ENCODE measurements around the gene DUSP9. TPM values are rescaled to one million over a fixed set of nuclear protein-coding genes. Genes with fewer than 3 reads are reported as not detected.

The DUSP9 gene
- total and polyA plus RNA-seq, 5 donors, result 0.14 TPM; not detected in 4

DNA sequence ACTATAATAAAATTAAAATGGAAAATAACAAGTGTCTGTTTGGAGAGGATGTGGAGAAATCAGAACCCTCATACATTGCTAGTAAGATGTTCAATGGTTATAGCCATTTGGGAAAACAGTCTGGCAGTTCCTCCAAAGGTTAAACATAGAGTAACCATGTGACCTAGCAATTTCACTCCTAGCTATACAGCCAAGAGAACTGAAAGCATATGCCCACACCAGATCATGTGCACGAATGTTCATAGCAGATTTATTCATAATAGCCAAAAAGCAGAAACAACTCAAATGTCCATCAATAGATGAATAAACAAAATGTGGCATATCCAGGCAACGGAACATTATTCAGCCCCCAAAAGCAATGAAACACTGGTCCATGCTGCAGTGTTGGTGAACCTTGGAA is 38.6 kb upstream of the DUSP9 start:
- intact Hi-C loops (cut with DNase I), result no loop called here
- Histone ChIP-seq H3K4me1 (ENCODE audit: control insufficient read depth, insufficient read depth, low read length) (no peaks in the 10 kb centered on the region), H3K9me3 (ENCODE audit: control insufficient read depth, low read length) (no peaks in the 10 kb centered on the region), H3K27me3 (ENCODE audit: control insufficient read depth, insufficient read depth) (no peaks in the 10 kb centered on the region), H3K4me3 (ENCODE audit: low read length) (no peak overlapping the region), H3K27ac (ENCODE audit: low read length) (no peak overlapping the region)
- ATAC-seq, result no peak
- no peak for DNase-seq
- WGBS, result 58% methylated on average over 2 of the region's 2 CpGs

GRCh38 chrX:153608806-153609205 is 38.2 kb upstream of the DUSP9 start:
- Histone ChIP-seq H3K27me3 (ENCODE audit: control insufficient read depth, insufficient read depth) (no peaks in the 10 kb centered on the region), H3K9me3 (ENCODE audit: control insufficient read depth, low read length) (no peaks in the 10 kb centered on the region), H3K4me1 (ENCODE audit: control insufficient read depth, insufficient read depth, low read length) (no peaks in the 10 kb centered on the region), H3K27ac (ENCODE audit: low read length) (no peak overlapping the region), H3K4me3 (ENCODE audit: low read length) (no peak overlapping the region)
- 54% methylated on average over 4 of the region's 4 CpGs for WGBS
- no peak for DNase-seq
- ATAC-seq, result no peak
- intact Hi-C loops (cut with DNase I), result no loop called here

DNA sequence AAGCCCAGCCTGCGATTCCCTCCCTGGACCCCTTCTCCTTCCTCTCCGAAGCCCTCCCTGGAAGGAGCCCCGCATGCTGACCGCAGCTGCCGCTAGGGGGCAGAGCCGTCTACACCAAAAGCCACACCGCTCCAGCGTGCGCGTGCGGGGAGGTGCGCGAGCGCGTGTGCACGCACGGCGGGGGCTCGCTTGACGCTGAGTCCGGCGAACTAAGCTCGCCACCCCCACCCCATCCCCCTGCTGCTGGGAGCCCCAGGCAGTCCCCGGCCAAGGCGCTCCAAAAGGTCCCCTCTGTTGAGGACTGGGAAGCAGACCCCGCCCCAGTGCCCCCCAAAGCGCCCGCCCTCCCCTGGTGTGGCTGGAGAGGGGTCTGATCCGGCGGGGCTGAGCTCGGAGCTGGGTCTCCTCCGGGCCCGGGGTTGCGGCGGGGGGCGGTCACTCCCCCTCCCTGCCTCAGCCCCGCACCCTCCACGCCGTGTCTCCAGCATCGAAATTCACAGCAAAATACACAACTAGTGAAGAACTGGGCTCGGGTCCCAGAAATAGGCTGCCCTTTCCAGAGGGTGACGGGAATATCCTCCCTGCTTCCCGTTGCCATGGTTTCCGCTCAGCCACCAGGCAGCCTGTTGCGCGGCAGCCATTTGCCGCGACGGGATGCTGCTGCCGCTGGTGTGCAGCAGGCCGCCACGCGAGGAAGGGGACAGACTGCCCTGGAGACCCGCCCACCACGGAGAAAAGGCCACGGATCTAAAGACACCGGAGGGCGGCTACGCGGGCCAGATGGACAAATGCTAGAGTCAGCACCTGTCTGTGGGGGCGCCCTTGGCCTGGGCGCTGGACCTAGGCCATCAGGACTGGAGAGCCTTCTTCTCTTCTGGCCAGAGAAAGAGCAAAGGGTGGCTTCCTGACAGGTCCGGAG is 36.8 kb upstream of the DUSP9 start:
- ATAC-seq (peak; percentile 95 to 96), DNase-seq (peak; percentile 77 to 93 (median 92))
- Histone ChIP-seq H3K9me3 (ENCODE audit: control insufficient read depth, low read length) (no peaks in the 10 kb centered on the region), H3K4me1 (ENCODE audit: control insufficient read depth, insufficient read depth, low read length) (no peaks in the 10 kb centered on the region), H3K27ac (ENCODE audit: low read length) (no peak overlapping the region), H3K27me3 (ENCODE audit: control insufficient read depth, insufficient read depth) (no peaks in the 10 kb centered on the region), H3K4me3 (ENCODE audit: low read length) (peak overlapping the region; percentile 35)
- WGBS, result 3% methylated on average over 56 of the region's 63 CpGs
- intact Hi-C loops (cut with DNase I), result loop anchor here in 1 of 4 donors (10.0 kb wide), 1 partner anchor 55 kb away; no protein-coding TSS in a partner anchor

DNA sequence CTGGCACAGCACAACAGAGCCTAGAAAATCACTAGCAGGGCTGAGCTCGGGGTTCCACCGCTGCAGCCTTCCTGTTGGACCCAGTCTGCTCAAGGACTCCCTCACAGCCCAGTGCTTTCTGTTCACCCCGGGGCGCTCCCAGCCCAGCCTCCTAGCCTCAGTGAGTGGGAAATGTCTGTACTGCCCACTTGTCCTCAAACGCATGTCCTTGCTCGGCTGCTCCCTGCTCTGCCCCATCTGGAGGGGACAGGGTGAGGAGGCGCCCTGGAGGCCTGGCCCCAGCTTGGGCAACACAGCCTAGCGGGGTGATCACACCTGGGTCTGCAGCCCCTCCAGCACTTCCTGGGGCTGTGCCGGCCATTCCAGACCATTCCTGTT is 36.2 kb upstream of the DUSP9 start:
- intact Hi-C loops (cut with DNase I), result loop anchor here in 1 of 4 donors (10.0 kb wide), 1 partner anchor 54 kb away; no protein-coding TSS in a partner anchor
- H3K4me3 ChIP-seq (ENCODE audit: low read length), result no peak overlapping the region
- ATAC-seq, result peak in 1 of 2 donors; percentile 5

GRCh38 chrX:153611298-153612095 is 35.5 kb upstream of the DUSP9 start:
- DNase-seq, result no peak
- Histone ChIP-seq H3K4me1 (ENCODE audit: control insufficient read depth, insufficient read depth, low read length) (no peaks in the 10 kb centered on the region), H3K27ac (ENCODE audit: low read length) (no peak overlapping the region), H3K27me3 (ENCODE audit: control insufficient read depth, insufficient read depth) (no peaks in the 10 kb centered on the region), H3K4me3 (ENCODE audit: low read length) (no peak overlapping the region), H3K9me3 (ENCODE audit: control insufficient read depth, low read length) (no peaks in the 10 kb centered on the region)
- WGBS, result 65% methylated on average over 14 of the region's 14 CpGs
- no peak for ATAC-seq
- intact Hi-C loops (cut with DNase I), result loop anchor here in 1 of 4 donors (10.0 kb wide), 1 partner anchor 53 kb away; no protein-coding TSS in a partner anchor

More for the DNA sequence above, 36.2 kb upstream of the DUSP9 start:
- Histone ChIP-seq H3K4me1 (ENCODE audit: control insufficient read depth, insufficient read depth, low read length) (no peaks in the 10 kb centered on the region), H3K27me3 (ENCODE audit: control insufficient read depth, insufficient read depth) (no peaks in the 10 kb centered on the region), H3K9me3 (ENCODE audit: control insufficient read depth, low read length) (no peaks in the 10 kb centered on the region), H3K27ac (ENCODE audit: low read length) (no peak overlapping the region)
- no peak for DNase-seq
- 71% methylated on average over 9 of the region's 9 CpGs for WGBS

- no peaks in the 10 kb centered on the region for H3K27me3 ChIP-seq (ENCODE audit: control insufficient read depth, insufficient read depth)
- no peaks in the 10 kb centered on the region for H3K4me1 ChIP-seq (ENCODE audit: control insufficient read depth, insufficient read depth, low read length)
- H3K27ac ChIP-seq (ENCODE audit: low read length), result no peak overlapping the region
- WGBS, result 82% methylated on average over 10 of the region's 10 CpGs
- ATAC-seq (no peak), DNase-seq (no peak)
- no peak overlapping the region for H3K4me3 ChIP-seq (ENCODE audit: low read length)
- H3K9me3 ChIP-seq (ENCODE audit: control insufficient read depth, low read length), result no peaks in the 10 kb centered on the region
- intact Hi-C loops (cut with DNase I), result loop anchor here in 1 of 4 donors (10.0 kb wide), 1 partner anchor 52 kb away; no protein-coding TSS in a partner anchor
Measured at GRCh38 chrX:153612413-153612812, 34.6 kb upstream of the DUSP9 start.

GRCh38 chrX:153614818-153615217 is 32.2 kb upstream of the DUSP9 start:
- 63% methylated on average over 6 of the region's 6 CpGs for WGBS
- ATAC-seq (no peak), DNase-seq (no peak)
- no peaks in the 10 kb centered on the region for H3K4me1 ChIP-seq (ENCODE audit: control insufficient read depth, insufficient read depth, low read length)
- H3K9me3 ChIP-seq (ENCODE audit: control insufficient read depth, low read length), result no peaks in the 10 kb centered on the region
- H3K27ac ChIP-seq (ENCODE audit: low read length), result no peak overlapping the region
- H3K4me3 ChIP-seq (ENCODE audit: low read length), result no peak overlapping the region
- intact Hi-C loops (cut with DNase I), result loop anchor here in 1 of 4 donors (10.0 kb wide), 1 partner anchor 50 kb away; no protein-coding TSS in a partner anchor
- H3K27me3 ChIP-seq (ENCODE audit: control insufficient read depth, insufficient read depth), result no peaks in the 10 kb centered on the region

DNA sequence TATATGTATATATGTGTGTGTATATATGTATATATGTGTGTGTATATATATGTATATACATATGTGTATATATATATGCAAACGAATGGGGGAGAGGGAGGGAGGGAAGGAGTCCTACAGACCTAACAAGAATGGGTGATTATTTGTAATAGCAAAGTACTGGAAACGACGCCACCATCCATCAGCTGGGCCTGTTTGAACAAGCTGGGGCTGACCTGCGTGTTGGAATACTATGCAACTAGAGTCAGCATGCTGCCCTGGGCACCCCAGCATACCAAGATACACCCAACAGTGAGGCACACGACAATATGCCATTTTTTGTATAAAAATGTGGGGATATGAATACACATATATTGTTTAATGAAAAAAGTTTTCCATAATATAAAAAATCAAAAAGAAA is 26.4 kb upstream of the DUSP9 start:
- WGBS, result 84% methylated on average over 5 of the region's 5 CpGs
- Histone ChIP-seq H3K27me3 (ENCODE audit: control insufficient read depth, insufficient read depth) (no peaks in the 10 kb centered on the region), H3K4me3 (ENCODE audit: low read length) (no peak overlapping the region), H3K4me1 (ENCODE audit: control insufficient read depth, insufficient read depth, low read length) (no peaks in the 10 kb centered on the region), H3K9me3 (ENCODE audit: control insufficient read depth, low read length) (no peaks in the 10 kb centered on the region), H3K27ac (ENCODE audit: low read length) (no peak overlapping the region)
- intact Hi-C loops (cut with DNase I), result no loop called here
- no peak for ATAC-seq
- DNase-seq, result no peak

- intact Hi-C loops (cut with DNase I), result no loop called here
- no peak for DNase-seq
- H3K9me3 ChIP-seq (ENCODE audit: control insufficient read depth, low read length), result no peaks in the 10 kb centered on the region
- no peak overlapping the region for H3K27ac ChIP-seq (ENCODE audit: low read length)
- ATAC-seq, result no peak
- H3K27me3 ChIP-seq (ENCODE audit: control insufficient read depth, insufficient read depth), result no peaks in the 10 kb centered on the region
- no peak overlapping the region for H3K4me3 ChIP-seq (ENCODE audit: low read length)
- H3K4me1 ChIP-seq (ENCODE audit: control insufficient read depth, insufficient read depth, low read length), result no peaks in the 10 kb centered on the region
- 91% methylated on average over 27 of the region's 27 CpGs for WGBS
Measured at GRCh38 chrX:153621949-153622598, 24.9 kb upstream of the DUSP9 start.

- Histone ChIP-seq H3K27me3 (ENCODE audit: control insufficient read depth, insufficient read depth) (no peaks in the 10 kb centered on the region), H3K4me1 (ENCODE audit: control insufficient read depth, insufficient read depth, low read length) (no peaks in the 10 kb centered on the region), H3K9me3 (ENCODE audit: control insufficient read depth, low read length) (no peaks in the 10 kb centered on the region), H3K27ac (ENCODE audit: low read length) (no peak overlapping the region), H3K4me3 (ENCODE audit: low read length) (no peak overlapping the region)
- ATAC-seq, result no peak
- DNase-seq, result no peak
- 60% methylated on average over 17 of the region's 17 CpGs for WGBS
- intact Hi-C loops (cut with DNase I), result no loop called here
Measured at GRCh38 chrX:153622661-153623309, 24.2 kb upstream of the DUSP9 start.
